AG09309 (cell line): ENCODE results near the gene PLCH1.

ENCODE experiments used
- DNase-seq: peaks from one replicate; pipeline ENCODE4 v3.0.0-alpha.2; 2010; ENCODE audit warnings: low read depth
- H3K4me3 ChIP-seq: 2 replicates; pipeline ENCODE4 v1.5.1; 2011; ENCODE audit warnings: mild to moderate bottlenecking, low read depth, low read length, moderate library complexity; ENCODE audit not compliant: control insufficient read depth
- CTCF ChIP-seq: IDR thresholded peaks from 2 replicates; pipeline ENCODE4 v1.5.1; 2011; ENCODE audit warnings: mild to moderate bottlenecking, low read depth, low read length, inconsistent platforms; ENCODE audit not compliant: insufficient read depth, control insufficient read depth; ENCODE audit errors: missing control alignments

The PLCH1 gene

DNA sequence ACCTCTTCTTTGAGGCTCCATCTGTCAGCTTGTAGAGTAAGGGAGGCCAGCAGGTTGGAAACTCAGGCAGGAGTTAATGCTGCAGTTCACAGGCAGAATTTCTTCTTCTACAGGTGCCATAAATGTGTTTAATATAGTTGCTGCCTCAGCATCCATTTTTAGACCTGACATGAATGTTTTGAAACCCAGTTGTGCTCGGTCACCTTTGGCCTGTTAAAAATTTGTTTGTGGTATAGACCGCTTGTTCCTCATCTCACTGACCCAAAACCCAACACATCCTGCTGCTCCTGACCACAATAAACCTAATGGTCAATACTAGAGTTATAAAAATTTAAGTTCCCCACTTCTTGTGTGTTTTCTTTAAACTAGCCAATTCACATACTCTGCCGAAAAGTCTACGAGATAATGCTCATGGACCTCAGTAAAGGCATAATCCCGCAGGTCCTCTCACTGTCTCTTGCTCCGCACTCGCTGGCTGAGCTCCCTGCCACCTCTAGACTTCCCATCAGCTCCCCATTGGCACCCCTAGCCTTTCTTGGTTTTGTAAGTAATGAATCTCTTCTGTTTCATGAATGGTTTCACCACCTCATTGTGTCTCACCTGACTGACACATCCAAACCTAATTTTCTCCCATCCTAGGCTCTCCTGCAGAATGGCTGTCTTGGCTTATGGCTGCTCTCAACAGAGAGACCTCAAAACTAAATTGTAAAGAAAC is 312.9 kb downstream of the PLCH1 start:
- no peak overlapping the region for H3K4me3 ChIP-seq
- TF ChIP-seq CTCF = no peak
- DNase-seq = no peak

DNA sequence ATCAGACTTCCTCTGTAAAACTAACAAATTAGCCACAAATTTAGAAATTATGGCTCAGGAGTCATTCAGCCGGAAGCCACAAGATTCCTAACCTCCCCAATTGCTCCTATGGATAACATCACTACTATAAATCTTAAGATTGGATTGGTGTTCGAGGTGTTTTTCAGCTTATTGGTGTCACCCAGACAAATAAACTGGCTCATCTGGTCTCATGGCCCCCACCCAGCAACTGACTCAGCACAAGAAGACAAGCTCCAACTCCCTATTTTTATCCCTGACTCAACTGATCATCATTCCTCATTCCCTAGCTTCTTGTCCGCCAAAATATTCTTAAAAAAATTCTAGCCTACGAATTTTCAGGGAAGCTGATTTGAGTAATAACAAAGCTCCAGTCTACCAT is 316.3 kb downstream of the PLCH1 start:
- H3K4me3 ChIP-seq = no peak overlapping the region
- peak; percentile 96 for DNase-seq
- no peak for TF ChIP-seq CTCF

DNA sequence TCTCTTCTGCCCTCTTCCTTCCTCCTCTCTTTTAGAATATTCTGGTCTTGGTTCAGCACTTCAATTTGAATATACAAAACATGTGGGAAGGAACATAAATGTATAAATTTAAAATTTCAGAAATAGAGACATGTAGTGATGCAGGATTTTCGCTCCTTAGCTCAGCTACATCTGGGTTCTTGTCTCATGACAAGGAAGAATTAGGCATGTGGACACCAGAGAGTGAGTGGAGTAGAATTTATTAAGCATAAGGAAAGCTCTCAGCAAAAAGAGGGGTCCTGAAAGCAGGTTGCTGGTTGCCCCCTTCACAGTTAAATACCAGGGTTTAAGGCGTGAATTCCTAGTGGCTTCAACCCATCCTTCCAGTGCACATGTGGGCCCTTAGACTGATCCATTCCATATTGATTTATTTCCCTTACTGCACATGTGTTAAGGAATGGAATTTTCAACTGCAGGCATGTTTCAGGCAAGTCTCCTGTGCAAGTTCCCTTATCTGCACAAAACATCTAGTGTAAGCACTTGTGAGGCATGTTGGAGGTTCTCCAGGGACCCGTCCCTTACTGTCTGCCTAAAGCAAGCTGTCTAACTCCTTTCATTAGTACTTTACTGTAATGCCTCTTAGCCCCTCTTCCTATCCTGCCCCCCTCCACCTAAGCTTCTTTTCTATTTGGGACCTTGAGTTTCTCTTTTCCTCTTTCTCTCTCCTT is 318.2 kb downstream of the PLCH1 start:
- TF ChIP-seq CTCF = no peak
- no peak overlapping the region for H3K4me3 ChIP-seq
- DNase-seq = no peak

GRCh38 chr3:155425396-155425795 is 319.5 kb downstream of the PLCH1 start:
- TF ChIP-seq CTCF = no peak
- DNase-seq = no peak
- no peak overlapping the region for H3K4me3 ChIP-seq

GRCh38 chr3:155424323-155424710 is 320.6 kb downstream of the PLCH1 start:
- no peak for DNase-seq
- H3K4me3 ChIP-seq = no peak overlapping the region
- no peak for TF ChIP-seq CTCF

- H3K4me3 ChIP-seq = no peak overlapping the region
- DNase-seq = no peak
Measured at GRCh38 chr3:155423526-155424322, 321.1 kb downstream of the PLCH1 start.

More at GRCh38 chr3:155423526-155424322, 321.1 kb downstream of the PLCH1 start:
- no peak for TF ChIP-seq CTCF
